IMR-90 (cell line): ENCODE data around the gene PNKP.

Experiments used
- BHLHE40 ChIP-seq: fragments of 150-350 bp; IDR thresholded peaks from 2 replicates; pipeline ENCODE4 v1.6.1; 2016; ENCODE audit warnings: mild to moderate bottlenecking, low read depth, low read length
- CTCF ChIP-seq: conservative IDR thresholded peaks from 2 replicates; pipeline ENCODE4 v1.5.1; 2012; ENCODE audit warnings: mild to moderate bottlenecking, low read depth, low read length, improper control_type of control experiment
- POLR2A ChIP-seq: IDR thresholded peaks from 2 replicates; pipeline ENCODE4 v1.6.1; 2012; ENCODE audit warnings: mild to moderate bottlenecking, low read depth, low read length
- RAD21 ChIP-seq: IDR thresholded peaks from 2 replicates; pipeline ENCODE4 v1.6.1; 2012; ENCODE audit warnings: low read length, improper control_type of control experiment
- RFX5 ChIP-seq: IDR thresholded peaks from 2 replicates; pipeline ENCODE4 v1.8.0; 2012; ENCODE audit warnings: low read depth, mild to moderate bottlenecking, low read length, moderate library complexity

- no peak for TF ChIP-seq CTCF
- no peak for TF ChIP-seq RFX5
- TF ChIP-seq POLR2A = no peak
- no peak for TF ChIP-seq RAD21
- TF ChIP-seq BHLHE40 = no peak
These were observed 24.1 kb downstream of the PNKP start for GRCh38 chr19:49843265-49843664.
